K562 (cell line): ENCODE data around the gene PPIL1. TPM values are rescaled to one million over a fixed set of nuclear protein-coding genes. Genes with fewer than 3 reads are reported as not detected.
A peak's percentile ranks its signal among the peaks of the same experiment; 100 is the strongest.

Experiments
- CCNT2 ChIP-seq: IDR thresholded peaks from 2 replicates; pipeline ENCODE4 v1.6.1; 2011; ENCODE audit warnings: borderline replicate concordance, low read depth, mild to moderate bottlenecking, moderate library complexity, mixed read lengths, low read length; ENCODE audit not compliant: insufficient read length; ENCODE audit errors: extremely low read depth
- CREB3 ChIP-seq: fragments of 450-650 bp; conservative IDR thresholded peaks from 2 replicates; pipeline ENCODE4 v1.6.1; 2016; ENCODE audit warnings: missing genetic modification characterization, low read depth, mild to moderate bottlenecking, missing compliant biosample characterization, moderate library complexity
- E2F1 ChIP-seq: sonication (generic); formaldehyde crosslinking; IDR thresholded peaks from 2 replicates; pipeline ENCODE4 v1.8.1; 2023; ENCODE audit warnings: mild to moderate bottlenecking, missing genetic modification reagents, moderate library complexity
- ETV5 ChIP-seq: sonication (generic); formaldehyde crosslinking; IDR thresholded peaks from 2 replicates; pipeline ENCODE4 v1.4.0; 2020; ENCODE audit warnings: low read depth, mild to moderate bottlenecking, missing genetic modification reagents
- HCFC1 ChIP-seq: IDR thresholded peaks from 2 replicates; pipeline ENCODE4 v1.6.1; 2012; ENCODE audit warnings: low read depth, low read length, improper control_type of control experiment
- KAT7 ChIP-seq: sonication (generic); formaldehyde crosslinking; IDR thresholded peaks from 2 replicates; pipeline ENCODE4 v1.8.0; 2022; ENCODE audit warnings: missing genetic modification reagents, mild to moderate bottlenecking, borderline replicate concordance
- POLR2AphosphoS2 ChIP-seq: IDR thresholded peaks from 2 replicates; pipeline ENCODE4 v1.6.1; 2012; ENCODE audit warnings: low read length, improper control_type of control experiment
- PRDM10 ChIP-seq: fragments of 450-650 bp; IDR thresholded peaks from 2 replicates; pipeline ENCODE4 v1.6.1; 2018; ENCODE audit not compliant: partially characterized antibody
- PREB ChIP-seq: sonication (generic); formaldehyde crosslinking; IDR thresholded peaks from 2 replicates; pipeline ENCODE4 v1.8.1; 2023; ENCODE audit warnings: mild to moderate bottlenecking, missing genetic modification reagents
- RFX1 ChIP-seq: fragments of 450-650 bp; IDR thresholded peaks from 2 replicates; pipeline ENCODE4 v1.6.1; 2016; ENCODE audit warnings: mild to moderate bottlenecking, moderate library complexity
- RFX7 ChIP-seq: fragments of 250-450 bp; sonication (Bioruptor Pico); IDR thresholded peaks from 2 replicates; pipeline ENCODE4 v1.5.1; 2021; ENCODE audit warnings: mild to moderate bottlenecking
- SOX6 ChIP-seq: fragments of 450-650 bp; IDR thresholded peaks from 2 replicates; pipeline ENCODE4 v1.6.1; 2014; ENCODE audit warnings: mild to moderate bottlenecking
- STAT5A ChIP-seq: IDR thresholded peaks from 2 replicates; pipeline ENCODE4 v1.6.1; 2012; ENCODE audit warnings: low read length, inconsistent platforms, borderline replicate concordance
- ZBTB8A ChIP-seq: fragments of 450-650 bp; IDR thresholded peaks from 2 replicates; pipeline ENCODE4 v1.6.1; 2018; ENCODE audit warnings: mild to moderate bottlenecking, moderate library complexity; ENCODE audit not compliant: partially characterized antibody
- polyA plus RNA-seq, 8 experiments: library from polyadenylated mRNA; depleted of rRNA in 4 of 8; stranded (reverse) in 5 of 8; unstranded in 3 of 8; fragments of >200 nt; fragmentation: Nextera tagmentation in 2 of 8; fragmentation: Illumina TruSeq in 1 of 8; extraction: Ambion mirVana in 2 of 8; extraction: Trizol in 1 of 8; gene quantifications; 2 replicates each; pipeline versions ENCODE4 v1.2.1 to v1.2.3, GENCODE V29; 2011 to 2014; ENCODE audit warnings: inconsistent platforms in 1 of 8, missing spikeins in 1 of 8
- total RNA-seq, 7 experiments: library from RNA; depleted of rRNA in 6 of 7; stranded (reverse); fragments of >200 nt in 6 of 7; fragmentation: Illumina TruSeq in 2 of 7; extraction: Trizol in 2 of 7; gene quantifications; 2 replicates each; pipeline versions ENCODE4 v1.2.1 to v1.2.3, GENCODE V29; 2011 to 2021; ENCODE audit warnings: low replicate concordance in 1 of 7

Gene PPIL1
- total and polyA plus RNA-seq, 9 of the 15 experiments (the other 6 are each of a cell fraction or from before 2014, with no cell fraction given) = 65.8 to 205 (median 130) TPM

GRCh38 chr6:36820700-36821580 lies 53.7 kb downstream of the PPIL1 start (continued):
- TF ChIP-seq PREB (CRISPR knock-in tag) = no peak
- no peak for TF ChIP-seq RFX7 (CRISPR knock-in tag)
- no peak for TF ChIP-seq ETV5 (CRISPR knock-in tag)
- no peak for TF ChIP-seq POLR2AphosphoS2
- no peak for TF ChIP-seq STAT5A
- TF ChIP-seq RFX1 = no peak
- no peak for TF ChIP-seq E2F1
- peak; percentile 84; the same call in 1 of the 2 replicates for TF ChIP-seq KAT7 (CRISPR knock-in tag)
- no peak for TF ChIP-seq PRDM10
- no peak for TF ChIP-seq CCNT2
- TF ChIP-seq SOX6 = 0 out of 2 replicates have a peak, but pooled peaks have one; percentile 13
- no peak for TF ChIP-seq ZBTB8A
- TF ChIP-seq HCFC1 = no peak
- TF ChIP-seq CREB3 (tag) = peak; percentile 85
